Pulmonary artery endothelial cell (primary cell): Measurements from ENCODE around the gene GAL3ST1. TPM values are rescaled to one million over a fixed set of nuclear protein-coding genes. Genes with fewer than 3 reads are reported as not detected.
"Not testable (repeated sequence)": the region's sequence is repeated elsewhere in the genome, so short reads cannot be mapped to it uniquely, and the experiment has no call there.

Experiments used
- DNase-seq: peaks from one replicate; pipeline ENCODE4 v3.0.0-alpha.2; 2011; ENCODE audit warnings: low read depth, low spot score
- total RNA-seq: library from RNA; depleted of rRNA; stranded (reverse); fragments of >200 nt; gene quantifications from 2 replicates; pipeline ENCODE4 v1.2.3, GENCODE V29; 2014

GAL3ST1 gene
- total RNA-seq, result not detected in 2 replicates

- DNase-seq, result no peak
Observed at GRCh38 chr22:30574095-30574981, at the start of gene GAL3ST1. Gene GAL3ST1 (minus strand): TSS chr22:30574665. CDS start chr22:30557392, 17,273 bp downstream.

- DNase-seq, result not testable (repeated sequence)
Observed at GRCh38 chr22:30619909-30620308, 45.4 kb upstream of the GAL3ST1 start.

- DNase-seq, result no peak
Observed at GRCh38 chr22:30617819-30618218, 43.4 kb upstream of the GAL3ST1 start.

GRCh38 chr22:30615543-30615954 lies 41.1 kb upstream of the GAL3ST1 start:
- no peak for DNase-seq

GRCh38 chr22:30614879-30615278 lies 40.4 kb upstream of the GAL3ST1 start:
- DNase-seq, result no peak

- no peak for DNase-seq
Observed at GRCh38 chr22:30614268-30614667, 39.8 kb upstream of the GAL3ST1 start.

- no peak for DNase-seq
Observed at GRCh38 chr22:30612789-30613188, 38.3 kb upstream of the GAL3ST1 start.

GRCh38 chr22:30611197-30611596 lies 36.7 kb upstream of the GAL3ST1 start:
- DNase-seq, result no peak

- no peak for DNase-seq
Observed at GRCh38 chr22:30610299-30610698, 35.8 kb upstream of the GAL3ST1 start.

- DNase-seq, result peak; percentile 37
Observed at GRCh38 chr22:30609260-30610185, 35.1 kb upstream of the GAL3ST1 start.

GRCh38 chr22:30607939-30608338 lies 33.5 kb upstream of the GAL3ST1 start:
- DNase-seq, result no peak

- DNase-seq, result no peak
Observed at GRCh38 chr22:30607300-30607930, 33.0 kb upstream of the GAL3ST1 start.

GRCh38 chr22:30606455-30607299 lies 32.2 kb upstream of the GAL3ST1 start, which contains the start of gene TCN2:
Gene TCN2 (plus strand): TSS chr22:30607174. CDS start chr22:30607332, 158 bp downstream.
- peak; percentile 43 for DNase-seq

GRCh38 chr22:30605449-30606110 lies 31.1 kb upstream of the GAL3ST1 start:
- no peak for DNase-seq

GRCh38 chr22:30604723-30605122 lies 30.3 kb upstream of the GAL3ST1 start:
- no peak for DNase-seq

- DNase-seq, result no peak
Observed at GRCh38 chr22:30603801-30604200, 29.3 kb upstream of the GAL3ST1 start.

- DNase-seq, result no peak
Observed at GRCh38 chr22:30602049-30602448, 27.6 kb upstream of the GAL3ST1 start.

GRCh38 chr22:30601464-30601863 lies 27.0 kb upstream of the GAL3ST1 start:
- no peak for DNase-seq

- DNase-seq, result no peak
Observed at GRCh38 chr22:30600921-30601320, 26.5 kb upstream of the GAL3ST1 start.

- no peak for DNase-seq
Observed at GRCh38 chr22:30598986-30599385, 24.5 kb upstream of the GAL3ST1 start.
